Measurements from ENCODE around the gene LMBRD2. TPM values are rescaled to one million over a fixed set of nuclear protein-coding genes. Genes with fewer than 3 reads are reported as not detected.

LMBRD2 gene
- total RNA-seq, 1 donor from 2014 or later, result 6.9 TPM

- no peak for DNase-seq (ENCODE audit: low spot score, unreplicated experiment)
- TF ChIP-seq CTCF (IDR thresholded peaks at IDR 0.05; ENCODE audit: unreplicated experiment), result peak; percentile 69
- Mint-ChIP-seq H3K27me3 (no peaks in the 10 kb centered on the region), H3K4me1 (ENCODE audit: low read depth) (peaks cover 18% of the 10 kb centered on the region), H3K27ac (no peak overlapping the region), H3K36me3 (ENCODE audit: insufficient read depth) (peaks cover 29% of the 10 kb centered on the region), H3K9me3 (ENCODE audit: low read depth) (no peaks in the 10 kb centered on the region), H3K4me3 (ENCODE audit: low read depth) (no peak overlapping the region)
These were observed 26.2 kb upstream of the LMBRD2 start for GRCh38 chr5:36177715-36178523.

- H3K4me3 Mint-ChIP-seq (ENCODE audit: low read depth), result no peak overlapping the region
- no peak for TF ChIP-seq CTCF (IDR thresholded peaks at IDR 0.05; ENCODE audit: unreplicated experiment)
- peaks cover 22% of the 10 kb centered on the region for H3K36me3 Mint-ChIP-seq (ENCODE audit: insufficient read depth)
- H3K4me1 Mint-ChIP-seq (ENCODE audit: low read depth), result peaks cover 18% of the 10 kb centered on the region
- no peak for DNase-seq (ENCODE audit: low spot score, unreplicated experiment)
- no peaks in the 10 kb centered on the region for H3K27me3 Mint-ChIP-seq
- H3K9me3 Mint-ChIP-seq (ENCODE audit: low read depth), result no peaks in the 10 kb centered on the region
- no peak overlapping the region for H3K27ac Mint-ChIP-seq
These were observed 25.5 kb upstream of the LMBRD2 start for GRCh38 chr5:36177154-36177553.

GRCh38 chr5:36175043-36175442 lies 23.4 kb upstream of the LMBRD2 start:
- DNase-seq (ENCODE audit: low spot score, unreplicated experiment), result no peak
- no peak for TF ChIP-seq CTCF (IDR thresholded peaks at IDR 0.05; ENCODE audit: unreplicated experiment)
- H3K27me3 Mint-ChIP-seq, result no peaks in the 10 kb centered on the region
- peaks cover 5% of the 10 kb centered on the region for H3K4me1 Mint-ChIP-seq (ENCODE audit: low read depth)
- no peaks in the 10 kb centered on the region for H3K9me3 Mint-ChIP-seq (ENCODE audit: low read depth)
- H3K4me3 Mint-ChIP-seq (ENCODE audit: low read depth), result no peak overlapping the region
- H3K36me3 Mint-ChIP-seq (ENCODE audit: insufficient read depth), result peaks cover 14% of the 10 kb centered on the region
- H3K27ac Mint-ChIP-seq, result peak overlapping the region; percentile 15

GRCh38 chr5:36174119-36174518 lies 22.4 kb upstream of the LMBRD2 start:
- H3K27ac Mint-ChIP-seq, result no peak overlapping the region
- H3K4me1 Mint-ChIP-seq (ENCODE audit: low read depth), result no peaks in the 10 kb centered on the region

GRCh38 chr5:36173426-36173825 lies 21.7 kb upstream of the LMBRD2 start:
- Mint-ChIP-seq H3K4me1 (ENCODE audit: low read depth) (no peaks in the 10 kb centered on the region), H3K9me3 (ENCODE audit: low read depth) (no peaks in the 10 kb centered on the region), H3K27me3 (no peaks in the 10 kb centered on the region), H3K36me3 (ENCODE audit: insufficient read depth) (peaks cover 13% of the 10 kb centered on the region), H3K4me3 (ENCODE audit: low read depth) (no peak overlapping the region), H3K27ac (no peak overlapping the region)
- no peak for TF ChIP-seq CTCF (IDR thresholded peaks at IDR 0.05; ENCODE audit: unreplicated experiment)
- no peak for DNase-seq (ENCODE audit: low spot score, unreplicated experiment)

More at GRCh38 chr5:36174119-36174518, 22.4 kb upstream of the LMBRD2 start:
- Mint-ChIP-seq H3K9me3 (ENCODE audit: low read depth) (no peaks in the 10 kb centered on the region), H3K27me3 (no peaks in the 10 kb centered on the region), H3K36me3 (ENCODE audit: insufficient read depth) (peaks cover 12% of the 10 kb centered on the region), H3K4me3 (ENCODE audit: low read depth) (no peak overlapping the region)
- DNase-seq (ENCODE audit: low spot score, unreplicated experiment), result no peak
- no peak for TF ChIP-seq CTCF (IDR thresholded peaks at IDR 0.05; ENCODE audit: unreplicated experiment)

Data from progenitor cell of endocrine pancreas (in vitro differentiated cells).